Activated CD4-positive, alpha-beta T cell treated with anti-CD3 and anti-CD28 coated beads for 36 hours (primary cell): ENCODE measurements around the gene CCDC38. TPM values are rescaled to one million over a fixed set of nuclear protein-coding genes. Genes with fewer than 3 reads are reported as not detected.
"Not testable (repeated sequence)": the region's sequence is repeated elsewhere in the genome, so short reads cannot be mapped to it uniquely, and the experiment has no call there.

Experiments
- ATAC-seq: fragments of 200-7000 bp; cut with Tn5 transposase; one replicate; pipeline ENCODE4 v1.10.0; 2021; ENCODE audit warnings: mild to moderate bottlenecking, moderate library complexity
- CTCF ChIA-PET: fragments of 350-600 bp; sonication (Branson Sonifier 250); formaldehyde crosslinking; loops from one replicate; lab custom pipeline; 2021; ENCODE audit warnings: antibody characterized with exemption; lab: Charles Lee
- POLR2A ChIA-PET: fragments of 350-600 bp; sonication (Branson Sonifier 250); formaldehyde crosslinking; loops from one replicate; lab custom pipeline; 2021; ENCODE audit warnings: antibody characterized with exemption, inconsistent platforms; lab: Charles Lee
- DNase-seq: peaks from one replicate; pipeline ENCODE4 v3.0.0-alpha.2; 2020
- H3K27ac Mint-ChIP-seq: one replicate; pipeline ENCODE4 v1.8.0; 2021; ENCODE audit warnings: mixed read lengths
- H3K27me3 Mint-ChIP-seq: one replicate; pipeline ENCODE4 v1.8.0; 2021; ENCODE audit warnings: mixed read lengths
- H3K36me3 Mint-ChIP-seq: one replicate; pipeline ENCODE4 v1.8.0; 2021; ENCODE audit warnings: low read depth, mixed read lengths
- H3K4me1 Mint-ChIP-seq: one replicate; pipeline ENCODE4 v1.8.0; 2021; ENCODE audit warnings: mixed read lengths
- H3K4me3 Mint-ChIP-seq: one replicate; pipeline ENCODE4 v1.8.0; 2021; ENCODE audit warnings: mild to moderate bottlenecking, moderate library complexity, mixed read lengths
- H3K9me3 Mint-ChIP-seq: one replicate; pipeline ENCODE4 v1.8.0; 2021; ENCODE audit warnings: low read depth, mixed read lengths
- intact Hi-C, 2 experiments: fragments of 100-400 bp; cut with DNase I in 1 of 2; cut with micrococcal nuclease in 1 of 2; formaldehyde crosslinking; loops; one replicate each; pipeline versions ENCODE4 v1.14.2 to v1.15.1; 2022 to 2024; cut with DNase I, micrococcal nuclease
- total RNA-seq, 2 experiments: library from RNA; stranded (reverse); gene quantifications; one replicate each; pipeline ENCODE4 v1.2.3, GENCODE V29; 2021

Gene CCDC38
- total RNA-seq, 2 experiments from 2014 or later = 0.21 TPM; not detected in 1

- Mint-ChIP-seq H3K4me3 (no peak within 1 kb of the TSS), H3K27me3 (peaks cover 3% of the 10 kb centered on the region)
- POLR2A ChIA-PET = no interaction called here
Observed at GRCh38 chr12:95858451-95859343, 83.7 kb downstream of the CCDC38 start, which contains the start of gene SNRPF. Gene SNRPF, plus strand, starts transcription at chr12:95858952. Its CDS starts 122 bp downstream, at chr12:95859074.

GRCh38 chr12:95857799-95858198 is 84.6 kb downstream of the CCDC38 start:
- Mint-ChIP-seq H3K36me3 (peaks cover 21% of the 10 kb centered on the region), H3K4me3 (no peak overlapping the region), H3K9me3 (no peaks in the 10 kb centered on the region), H3K27ac (peak overlapping the region; percentile 59), H3K27me3 (peaks cover 3% of the 10 kb centered on the region), H3K4me1 (peaks cover 21% of the 10 kb centered on the region)
- intact Hi-C loops = loop anchor here (1.0 to 10.0 kb wide), 10 partner anchors 85 to 1050 kb away; partner anchors contain the start of genes AMDHD1 (in 2 of the 2), CCDC38 (in 2 of the 2), FGD6 (in 2 of the 2) and NEDD1 (in 2 of the 2)
- POLR2A ChIA-PET = no interaction called here
- ATAC-seq (no peak), DNase-seq (no peak)
- CTCF ChIA-PET = interaction anchor here (0.7 kb wide), 1 partner anchor 85 kb away, joined by 3 read pairs; the partner anchor contains the start of gene CCDC38

More at GRCh38 chr12:95858451-95859343, 83.7 kb downstream of the CCDC38 start, which contains the start of gene SNRPF:
- CTCF ChIA-PET = no interaction called here
- Mint-ChIP-seq H3K36me3 (peaks cover 28% of the 10 kb centered on the region), H3K27ac (peak within 1 kb of the TSS; percentile 59), H3K9me3 (no peaks in the 10 kb centered on the region), H3K4me1 (peaks cover 27% of the 10 kb centered on the region)
- ATAC-seq = peak; percentile 95
- peak; percentile 95 for DNase-seq
- intact Hi-C loops = loop anchor here (1.0 to 10.0 kb wide), 10 partner anchors 84 to 1049 kb away; partner anchors contain the start of genes AMDHD1 (in 2 of the 2), CCDC38 (in 2 of the 2), FGD6 (in 2 of the 2) and NEDD1 (in 2 of the 2)

- POLR2A ChIA-PET = no interaction called here
- DNase-seq (no peak), ATAC-seq (no peak)
- Mint-ChIP-seq H3K4me3 (no peak overlapping the region), H3K36me3 (peaks cover 15% of the 10 kb centered on the region), H3K4me1 (peaks cover 16% of the 10 kb centered on the region), H3K9me3 (no peaks in the 10 kb centered on the region), H3K27ac (no peak overlapping the region), H3K27me3 (peaks cover 3% of the 10 kb centered on the region)
- CTCF ChIA-PET = interaction anchor here (0.7 kb wide), 1 partner anchor 86 kb away, joined by 3 read pairs; the partner anchor contains the start of gene CCDC38
- intact Hi-C loops = loop anchor here in 1 of 2 experiments (10.0 kb wide), 1 partner anchor 358 kb away; no protein-coding TSS in a partner anchor
Observed at GRCh38 chr12:95857156-95857555, 85.3 kb downstream of the CCDC38 start.

- Mint-ChIP-seq H3K9me3 (no peaks in the 10 kb centered on the region), H3K27ac (no peak overlapping the region), H3K36me3 (no peaks in the 10 kb centered on the region), H3K4me1 (no peaks in the 10 kb centered on the region), H3K4me3 (no peak overlapping the region), H3K27me3 (no peaks in the 10 kb centered on the region)
- intact Hi-C loops = loop anchor here in 1 of 2 experiments (1.0 to 10.0 kb wide), 2 partner anchors 88 to 363 kb away; no protein-coding TSS in a partner anchor
- ATAC-seq (no peak), DNase-seq (no peak)
- CTCF ChIA-PET = no interaction called here
- POLR2A ChIA-PET = no interaction called here
Observed at GRCh38 chr12:95852133-95852532, 90.3 kb downstream of the CCDC38 start.

- CTCF ChIA-PET = no interaction called here
- no peak for ATAC-seq
- intact Hi-C loops = loop anchor here in 1 of 2 experiments (1.0 to 10.0 kb wide), 2 partner anchors 89 to 363 kb away; no protein-coding TSS in a partner anchor
- no peak for DNase-seq
- no peak overlapping the region for H3K27ac Mint-ChIP-seq
- H3K4me3 Mint-ChIP-seq = no peak overlapping the region
- no peaks in the 10 kb centered on the region for H3K36me3 Mint-ChIP-seq
- H3K4me1 Mint-ChIP-seq = no peaks in the 10 kb centered on the region
- H3K9me3 Mint-ChIP-seq = no peaks in the 10 kb centered on the region
- H3K27me3 Mint-ChIP-seq = peaks cover 3% of the 10 kb centered on the region
- POLR2A ChIA-PET = no interaction called here
Observed at GRCh38 chr12:95851606-95852005, 90.8 kb downstream of the CCDC38 start.

- no peak overlapping the region for H3K4me3 Mint-ChIP-seq
- H3K27ac Mint-ChIP-seq = no peak overlapping the region
- no peaks in the 10 kb centered on the region for H3K9me3 Mint-ChIP-seq
- no peaks in the 10 kb centered on the region for H3K4me1 Mint-ChIP-seq
- no peaks in the 10 kb centered on the region for H3K36me3 Mint-ChIP-seq
- ChIA-PET CTCF (interaction anchor here (1.4 kb wide), 1 partner anchor 15 kb away, joined by 3 read pairs; no protein-coding TSS in a partner anchor), POLR2A (no interaction called here)
- peak; percentile 37 for DNase-seq
- ATAC-seq = no peak
- peaks cover 6% of the 10 kb centered on the region for H3K27me3 Mint-ChIP-seq
- intact Hi-C loops = no loop called here
Observed at GRCh38 chr12:95848575-95849388, 93.6 kb downstream of the CCDC38 start.

GRCh38 chr12:95842426-95842825 is 100.0 kb downstream of the CCDC38 start:
- H3K27me3 Mint-ChIP-seq = peaks cover 11% of the 10 kb centered on the region
- H3K9me3 Mint-ChIP-seq, H3K27ac Mint-ChIP-seq, H3K4me3 Mint-ChIP-seq, POLR2A ChIA-PET, ATAC-seq, intact Hi-C loops, H3K36me3 Mint-ChIP-seq, DNase-seq, H3K4me1 Mint-ChIP-seq: not testable (repeated sequence)
- CTCF ChIA-PET = interaction anchor here (0.7 to 1.1 kb wide), 2 partner anchors 31 to 107 kb away, joined by 3 to 5 read pairs; no protein-coding TSS in a partner anchor

- H3K27ac Mint-ChIP-seq = no peak overlapping the region
- H3K36me3 Mint-ChIP-seq = no peaks in the 10 kb centered on the region
- no peaks in the 10 kb centered on the region for H3K4me1 Mint-ChIP-seq
- H3K4me3 Mint-ChIP-seq = no peak overlapping the region
- H3K9me3 Mint-ChIP-seq = no peaks in the 10 kb centered on the region
- no peak for ATAC-seq
- ChIA-PET POLR2A (no interaction called here), CTCF (no interaction called here)
- intact Hi-C loops = no loop called here
- H3K27me3 Mint-ChIP-seq = peaks cover 12% of the 10 kb centered on the region
- no peak for DNase-seq
Observed at GRCh38 chr12:95838125-95838524, 104.3 kb downstream of the CCDC38 start.

- no peak for DNase-seq
- ChIA-PET POLR2A (no interaction called here), CTCF (no interaction called here)
- ATAC-seq = no peak
- H3K4me1 Mint-ChIP-seq = no peaks in the 10 kb centered on the region
- no peaks in the 10 kb centered on the region for H3K36me3 Mint-ChIP-seq
- no peak overlapping the region for H3K4me3 Mint-ChIP-seq
- no peaks in the 10 kb centered on the region for H3K9me3 Mint-ChIP-seq
- H3K27me3 Mint-ChIP-seq = peaks cover 13% of the 10 kb centered on the region
- intact Hi-C loops = no loop called here
- no peak overlapping the region for H3K27ac Mint-ChIP-seq
Observed at GRCh38 chr12:95837240-95838038, 105.0 kb downstream of the CCDC38 start.

GRCh38 chr12:95836630-95837239 is 105.7 kb downstream of the CCDC38 start:
- Mint-ChIP-seq H3K4me3 (no peak overlapping the region), H3K4me1 (no peaks in the 10 kb centered on the region), H3K27me3 (peaks cover 15% of the 10 kb centered on the region), H3K27ac (no peak overlapping the region), H3K36me3 (no peaks in the 10 kb centered on the region), H3K9me3 (no peaks in the 10 kb centered on the region)
- intact Hi-C loops = no loop called here
- POLR2A ChIA-PET = no interaction called here
- no peak for ATAC-seq
- CTCF ChIA-PET = interaction anchor here (1.5 kb wide), 1 partner anchor 8 kb away, joined by 4 read pairs; no protein-coding TSS in a partner anchor
- no peak for DNase-seq
